Measurements from ENCODE around the gene RAP1GDS1.
"Not testable (repeated sequence)": the region's sequence is repeated elsewhere in the genome, so short reads cannot be mapped to it uniquely, and the experiment has no call there.

DNA sequence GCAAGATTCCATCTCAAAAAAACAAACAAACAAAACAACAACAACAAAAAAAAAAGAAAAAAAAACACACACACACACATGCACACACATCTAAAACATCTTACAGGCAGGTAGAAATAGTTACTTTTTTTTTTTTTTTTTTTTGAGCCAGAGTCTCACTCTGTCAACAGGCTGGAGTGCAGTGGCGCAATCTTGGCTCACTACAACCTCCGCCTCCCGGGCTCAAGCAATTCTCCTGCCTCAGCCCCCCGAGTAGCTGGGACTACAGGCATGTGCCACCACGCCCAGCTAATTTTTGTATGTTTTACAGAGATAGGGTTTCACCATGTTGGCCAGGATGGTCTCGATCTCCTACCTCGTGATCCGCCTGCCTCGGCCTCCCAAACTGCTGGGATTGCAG, 196.2 kb downstream of the RAP1GDS1 start:
- TF ChIP-seq, protein P1, sequence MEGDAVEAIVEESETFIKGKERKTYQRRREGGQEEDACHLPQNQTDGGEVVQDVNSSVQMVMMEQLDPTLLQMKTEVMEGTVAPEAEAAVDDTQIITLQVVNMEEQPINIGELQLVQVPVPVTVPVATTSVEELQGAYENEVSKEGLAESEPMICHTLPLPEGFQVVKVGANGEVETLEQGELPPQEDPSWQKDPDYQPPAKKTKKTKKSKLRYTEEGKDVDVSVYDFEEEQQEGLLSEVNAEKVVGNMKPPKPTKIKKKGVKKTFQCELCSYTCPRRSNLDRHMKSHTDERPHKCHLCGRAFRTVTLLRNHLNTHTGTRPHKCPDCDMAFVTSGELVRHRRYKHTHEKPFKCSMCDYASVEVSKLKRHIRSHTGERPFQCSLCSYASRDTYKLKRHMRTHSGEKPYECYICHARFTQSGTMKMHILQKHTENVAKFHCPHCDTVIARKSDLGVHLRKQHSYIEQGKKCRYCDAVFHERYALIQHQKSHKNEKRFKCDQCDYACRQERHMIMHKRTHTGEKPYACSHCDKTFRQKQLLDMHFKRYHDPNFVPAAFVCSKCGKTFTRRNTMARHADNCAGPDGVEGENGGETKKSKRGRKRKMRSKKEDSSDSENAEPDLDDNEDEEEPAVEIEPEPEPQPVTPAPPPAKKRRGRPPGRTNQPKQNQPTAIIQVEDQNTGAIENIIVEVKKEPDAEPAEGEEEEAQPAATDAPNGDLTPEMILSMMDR (IDR thresholded peaks at IDR 0.05; ENCODE audit: low read depth, low read length): not testable (repeated sequence)
- TF ChIP-seq, protein P2, sequence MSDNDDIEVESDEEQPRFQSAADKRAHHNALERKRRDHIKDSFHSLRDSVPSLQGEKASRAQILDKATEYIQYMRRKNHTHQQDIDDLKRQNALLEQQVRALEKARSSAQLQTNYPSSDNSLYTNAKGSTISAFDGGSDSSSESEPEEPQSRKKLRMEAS (IDR thresholded peaks at IDR 0.05; ENCODE audit: low read depth, low read length): not testable (repeated sequence)
- TF ChIP-seq POLR2A (IDR thresholded peaks at IDR 0.05; ENCODE audit: extremely low read depth, insufficient read length); MYC (IDR thresholded peaks at IDR 0.05; ENCODE audit: low read depth, low read length): not testable (repeated sequence)

All from NB4 (cell line).